GM06990 (cell line): ENCODE data around the gene MT1M.

Source experiments
- DNase-seq: peaks from one replicate; pipeline ENCODE4 v3.0.0-alpha.2; 2011; ENCODE audit not compliant: insufficient read length; ENCODE audit errors: extremely low read depth
- H3K27me3 ChIP-seq: replicated peaks from 2 replicates; pipeline ENCODE4 v1.6.0; 2011; ENCODE audit warnings: low read length; ENCODE audit not compliant: control insufficient read depth, insufficient read depth
- H3K36me3 ChIP-seq: 2 replicates; pipeline ENCODE4 v1.5.1; 2011; ENCODE audit warnings: low read length; ENCODE audit not compliant: control insufficient read depth, insufficient read depth
- H3K4me3 ChIP-seq: replicated peaks from 2 replicates; pipeline ENCODE4 v1.5.1; 2011; ENCODE audit warnings: low read depth, mild to moderate bottlenecking, control low read depth, low read length
- CTCF ChIP-seq: IDR thresholded peaks from 2 replicates; pipeline ENCODE4 v1.5.1; 2011; ENCODE audit warnings: low read length, control low read depth, mild to moderate bottlenecking, inconsistent platforms; ENCODE audit not compliant: insufficient read depth, poor library complexity, severe bottlenecking

Gene MT1M

GRCh38 chr16:56634715-56635440, 2.4 kb downstream of the MT1M start:
- H3K36me3 ChIP-seq = no peaks in the 10 kb centered on the region
- H3K4me3 ChIP-seq = no peak overlapping the region
- no peak for DNase-seq
- TF ChIP-seq CTCF = no peak
- peaks cover 10% of the 10 kb centered on the region for H3K27me3 ChIP-seq

GRCh38 chr16:56635441-56635967, 3.0 kb downstream of the MT1M start:
- Histone ChIP-seq H3K27me3 (peaks cover 10% of the 10 kb centered on the region), H3K4me3 (no peak overlapping the region), H3K36me3 (no peaks in the 10 kb centered on the region)
- no peak for TF ChIP-seq CTCF
- no peak for DNase-seq

- DNase-seq = no peak
- TF ChIP-seq CTCF = no peak
- H3K36me3 ChIP-seq = no peaks in the 10 kb centered on the region
- H3K4me3 ChIP-seq = no peak overlapping the region
- H3K27me3 ChIP-seq = peaks cover 12% of the 10 kb centered on the region
Observed at GRCh38 chr16:56636616-56637413, 4.4 kb downstream of the MT1M start.

- Histone ChIP-seq H3K27me3 (peaks cover 12% of the 10 kb centered on the region), H3K4me3 (no peak within 1 kb of the TSS; the same call in 1 of the 2 replicates), H3K36me3 (no peaks in the 10 kb centered on the region)
- DNase-seq = no peak
- no peak for TF ChIP-seq CTCF
Observed at GRCh38 chr16:56637814-56638750, 5.6 kb downstream of the MT1M start, which contains the start of gene MT1A. TSS of gene MT1A (plus strand) at chr16:56638666. CDS start at chr16:56638739, 73 bp downstream.

GRCh38 chr16:56639045-56639444, 6.6 kb downstream of the MT1M start:
- TF ChIP-seq CTCF = no peak
- H3K36me3 ChIP-seq = no peaks in the 10 kb centered on the region
- no peak overlapping the region for H3K4me3 ChIP-seq
- H3K27me3 ChIP-seq = peaks cover 11% of the 10 kb centered on the region
- no peak for DNase-seq
